Loucy (cell line): ENCODE measurements around the gene GRK3.

Experiments used
- CTCF ChIP-seq: fragments of 200-600 bp; sonication (generic); conservative IDR thresholded peaks from 2 replicates; pipeline ENCODE4 v1.5.1; 2014; ENCODE audit warnings: mild to moderate bottlenecking, antibody characterized with exemption, low read length
- EZH2phosphoT487 ChIP-seq: fragments of 200-600 bp; IDR thresholded peaks from 2 replicates; pipeline ENCODE4 v1.6.1; 2018; ENCODE audit warnings: antibody characterized with exemption, mild to moderate bottlenecking, moderate library complexity, borderline replicate concordance

- TF ChIP-seq CTCF (no peak), EZH2phosphoT487 (no peak)
These were observed 188.2 kb downstream of the GRK3 start for GRCh38 chr22:25752615-25753214.
